ENCODE data around the gene ZBTB8B.

Gene ZBTB8B

GRCh38 chr1:32496127-32496526, 31.3 kb downstream of the ZBTB8B start:
- TF ChIP-seq, protein P1, sequence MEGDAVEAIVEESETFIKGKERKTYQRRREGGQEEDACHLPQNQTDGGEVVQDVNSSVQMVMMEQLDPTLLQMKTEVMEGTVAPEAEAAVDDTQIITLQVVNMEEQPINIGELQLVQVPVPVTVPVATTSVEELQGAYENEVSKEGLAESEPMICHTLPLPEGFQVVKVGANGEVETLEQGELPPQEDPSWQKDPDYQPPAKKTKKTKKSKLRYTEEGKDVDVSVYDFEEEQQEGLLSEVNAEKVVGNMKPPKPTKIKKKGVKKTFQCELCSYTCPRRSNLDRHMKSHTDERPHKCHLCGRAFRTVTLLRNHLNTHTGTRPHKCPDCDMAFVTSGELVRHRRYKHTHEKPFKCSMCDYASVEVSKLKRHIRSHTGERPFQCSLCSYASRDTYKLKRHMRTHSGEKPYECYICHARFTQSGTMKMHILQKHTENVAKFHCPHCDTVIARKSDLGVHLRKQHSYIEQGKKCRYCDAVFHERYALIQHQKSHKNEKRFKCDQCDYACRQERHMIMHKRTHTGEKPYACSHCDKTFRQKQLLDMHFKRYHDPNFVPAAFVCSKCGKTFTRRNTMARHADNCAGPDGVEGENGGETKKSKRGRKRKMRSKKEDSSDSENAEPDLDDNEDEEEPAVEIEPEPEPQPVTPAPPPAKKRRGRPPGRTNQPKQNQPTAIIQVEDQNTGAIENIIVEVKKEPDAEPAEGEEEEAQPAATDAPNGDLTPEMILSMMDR (IDR thresholded peaks at IDR 0.05; ENCODE audit: low read depth, low read length, missing control alignments) = no peak
- no peak overlapping the region for H3K4me3 ChIP-seq (replicated peaks; ENCODE audit: low read depth, low read length)
- DNase-seq (ENCODE audit: extremely low read depth, low read depth) = no peak

- no peak overlapping the region for H3K4me3 ChIP-seq (replicated peaks; ENCODE audit: low read depth, low read length)
- TF ChIP-seq, protein P1 (IDR thresholded peaks at IDR 0.05; ENCODE audit: low read depth, low read length, missing control alignments) = no peak
- no peak for DNase-seq (ENCODE audit: extremely low read depth, low read depth)
These were observed 33.9 kb downstream of the ZBTB8B start for GRCh38 chr1:32498751-32499150.

- DNase-seq (ENCODE audit: extremely low read depth, low read depth) = no peak
- H3K4me3 ChIP-seq (replicated peaks; ENCODE audit: low read depth, low read length) = peak overlapping the region; percentile 44
- TF ChIP-seq, protein P1 (IDR thresholded peaks at IDR 0.05; ENCODE audit: low read depth, low read length, missing control alignments) = no peak
These were observed 35.7 kb downstream of the ZBTB8B start for GRCh38 chr1:32500387-32501209.

DNA sequence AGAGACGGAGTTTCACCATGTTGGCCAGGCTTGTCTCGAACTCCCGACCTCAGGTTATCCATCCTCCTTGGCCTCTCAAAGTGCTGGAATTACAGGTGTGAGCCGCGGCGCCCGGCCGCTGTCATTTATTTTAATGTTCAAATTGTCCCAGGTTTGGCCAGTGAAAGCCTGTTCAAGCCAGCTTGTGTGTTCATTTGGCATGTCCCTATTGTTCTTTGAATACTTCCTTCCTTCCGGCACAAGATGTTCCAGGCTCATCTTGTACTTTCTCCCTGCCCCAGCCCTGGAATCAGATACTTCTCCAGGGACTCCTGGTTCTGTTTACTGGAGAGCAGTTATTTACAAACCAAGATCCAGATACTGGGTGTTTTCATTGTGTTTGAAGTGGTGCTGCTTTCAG, 37.0 kb downstream of the ZBTB8B start:
- TF ChIP-seq, protein P1 (IDR thresholded peaks at IDR 0.05; ENCODE audit: low read depth, low read length, missing control alignments) = no peak
- no peak overlapping the region for H3K4me3 ChIP-seq (replicated peaks; ENCODE audit: low read depth, low read length)
- no peak for DNase-seq (ENCODE audit: extremely low read depth, low read depth)

- no peak overlapping the region for H3K4me3 ChIP-seq (replicated peaks; ENCODE audit: low read depth, low read length)
- TF ChIP-seq, protein P1 (IDR thresholded peaks at IDR 0.05; ENCODE audit: low read depth, low read length, missing control alignments) = no peak
- no peak for DNase-seq (ENCODE audit: extremely low read depth, low read depth)
These were observed 38.3 kb downstream of the ZBTB8B start for GRCh38 chr1:32503153-32503552.

DNA sequence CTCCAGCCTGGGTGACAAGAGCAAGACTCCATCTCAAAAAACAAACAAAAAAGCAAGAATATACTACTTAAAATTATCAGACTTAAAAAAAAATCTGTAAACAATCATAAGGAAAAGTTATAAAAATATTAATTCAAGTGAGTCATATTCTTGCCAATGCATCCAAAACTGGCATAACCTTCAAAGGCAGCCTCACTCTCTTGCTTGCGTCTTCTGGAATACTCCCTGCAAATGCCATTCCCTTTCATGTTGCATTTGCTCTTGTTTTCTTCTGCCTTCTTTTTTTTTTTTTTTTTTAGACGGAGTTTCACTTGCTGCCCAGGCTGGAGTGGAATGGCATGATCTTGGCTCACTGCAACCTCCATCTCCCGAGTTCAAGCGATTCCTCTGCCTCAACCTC, 42.1 kb downstream of the ZBTB8B start:
- H3K4me3 ChIP-seq (replicated peaks; ENCODE audit: low read depth, low read length) = no peak overlapping the region
- TF ChIP-seq, protein P1 (IDR thresholded peaks at IDR 0.05; ENCODE audit: low read depth, low read length, missing control alignments) = no peak
- no peak for DNase-seq (ENCODE audit: extremely low read depth, low read depth)
